Neutrophil (primary cell): ENCODE results near the gene PIK3CA.

Experiments
- H3K27ac ChIP-seq: fragments of 200-600 bp; sonication (generic); 2 replicates; pipeline ENCODE4 v1.5.1; 2016; ENCODE audit warnings: mild to moderate bottlenecking, moderate library complexity
- H3K27me3 ChIP-seq: fragments of 200-600 bp; sonication (generic); 2 replicates; pipeline ENCODE4 v1.6.0; 2016; ENCODE audit warnings: mild to moderate bottlenecking
- H3K36me3 ChIP-seq: fragments of 200-600 bp; sonication (generic); 2 replicates; pipeline ENCODE4 v1.5.1; 2017
- H3K4me1 ChIP-seq, 2 experiments: fragments of 200-600 bp in 1 of 2; sonication (generic) in 1 of 2; 1 replicate in 1 of 2; 2 replicates in 1 of 2; pipeline versions ENCODE4 v1.5.1 to v1.6.1; 2013 to 2016; ENCODE audit warnings: low read depth in 1 of 2, low read length in 1 of 2, mild to moderate bottlenecking in 1 of 2, moderate library complexity in 1 of 2; ENCODE audit not compliant: control insufficient read depth in 1 of 2, insufficient read depth in 1 of 2
- H3K4me3 ChIP-seq, 2 experiments: fragments of 200-600 bp in 1 of 2; sonication (generic) in 1 of 2; 1 replicate in 1 of 2; 2 replicates in 1 of 2; pipeline ENCODE4 v1.5.1; 2013 to 2016; ENCODE audit warnings: low read depth in 1 of 2, low read length in 1 of 2, mild to moderate bottlenecking in 1 of 2, moderate library complexity in 1 of 2
- H3K9me3 ChIP-seq: fragments of 200-600 bp; sonication (generic); 2 replicates; pipeline ENCODE4 v1.5.1; 2016
- TF ChIP-seq, protein P1 (sequence below): fragments of 200-600 bp; sonication (generic); IDR thresholded peaks from 2 replicates; pipeline ENCODE4 v1.5.1; 2016; ENCODE audit warnings: antibody characterized with exemption

PIK3CA gene

DNA sequence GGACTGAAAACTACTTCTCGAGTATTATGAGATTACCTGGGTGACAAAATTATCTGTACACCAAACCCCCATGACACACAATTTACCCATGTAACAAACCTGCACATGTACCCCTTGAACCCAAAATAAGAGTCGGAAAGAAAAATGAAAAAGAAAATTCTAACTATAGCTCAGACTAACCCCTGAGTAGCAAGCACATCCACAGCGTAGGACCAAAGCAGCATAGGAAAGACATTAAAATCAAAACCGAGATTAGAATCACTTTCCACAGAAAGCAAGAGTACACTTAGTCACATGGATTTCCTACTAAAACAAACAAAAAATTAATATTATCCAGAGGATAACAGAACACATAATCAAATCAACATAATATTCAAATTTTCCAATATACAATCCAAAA is 6.3 kb upstream of the PIK3CA start:
- Histone ChIP-seq H3K27me3 (peaks cover 8% of the 10 kb centered on the region), H3K27ac (no peak overlapping the region), H3K4me3 (no peak overlapping the region), H3K9me3 (no peaks in the 10 kb centered on the region), H3K4me1 (peaks cover 3 to 5% of the 10 kb centered on the region in 2 experiments), H3K36me3 (no peaks in the 10 kb centered on the region)
- TF ChIP-seq, protein P1, sequence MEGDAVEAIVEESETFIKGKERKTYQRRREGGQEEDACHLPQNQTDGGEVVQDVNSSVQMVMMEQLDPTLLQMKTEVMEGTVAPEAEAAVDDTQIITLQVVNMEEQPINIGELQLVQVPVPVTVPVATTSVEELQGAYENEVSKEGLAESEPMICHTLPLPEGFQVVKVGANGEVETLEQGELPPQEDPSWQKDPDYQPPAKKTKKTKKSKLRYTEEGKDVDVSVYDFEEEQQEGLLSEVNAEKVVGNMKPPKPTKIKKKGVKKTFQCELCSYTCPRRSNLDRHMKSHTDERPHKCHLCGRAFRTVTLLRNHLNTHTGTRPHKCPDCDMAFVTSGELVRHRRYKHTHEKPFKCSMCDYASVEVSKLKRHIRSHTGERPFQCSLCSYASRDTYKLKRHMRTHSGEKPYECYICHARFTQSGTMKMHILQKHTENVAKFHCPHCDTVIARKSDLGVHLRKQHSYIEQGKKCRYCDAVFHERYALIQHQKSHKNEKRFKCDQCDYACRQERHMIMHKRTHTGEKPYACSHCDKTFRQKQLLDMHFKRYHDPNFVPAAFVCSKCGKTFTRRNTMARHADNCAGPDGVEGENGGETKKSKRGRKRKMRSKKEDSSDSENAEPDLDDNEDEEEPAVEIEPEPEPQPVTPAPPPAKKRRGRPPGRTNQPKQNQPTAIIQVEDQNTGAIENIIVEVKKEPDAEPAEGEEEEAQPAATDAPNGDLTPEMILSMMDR: no peak

DNA sequence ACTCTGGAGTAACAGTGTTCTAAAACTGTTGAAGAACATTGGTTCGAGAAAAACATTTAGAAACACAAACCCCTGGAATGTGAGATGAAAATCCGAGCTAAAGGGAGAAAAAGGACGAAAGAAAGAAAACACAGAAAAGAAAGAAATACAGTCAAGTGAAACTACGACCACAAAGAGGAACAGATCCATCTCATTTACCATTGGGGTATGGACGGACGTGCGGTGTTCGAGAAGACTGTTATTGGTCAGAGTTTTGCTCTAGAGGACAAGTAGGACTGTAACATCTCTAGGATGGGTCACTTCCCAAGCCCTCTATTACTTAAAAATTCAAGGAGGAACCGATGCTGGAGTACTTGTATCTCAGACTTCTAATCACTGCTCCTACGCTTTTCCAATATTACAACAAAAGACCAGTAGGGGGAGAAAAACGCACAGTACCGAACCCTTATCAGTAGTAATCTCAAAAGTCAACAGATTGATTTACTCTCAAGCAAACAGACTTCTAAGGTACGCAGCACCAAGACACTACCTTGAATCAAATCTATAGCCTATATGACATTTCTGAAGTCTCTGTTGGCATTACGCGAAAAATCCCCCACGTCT is 1.1 kb upstream of the PIK3CA start:
- Histone ChIP-seq H3K4me1 (peaks cover 16 to 22% of the 10 kb centered on the region in 2 experiments), H3K9me3 (no peaks in the 10 kb centered on the region), H3K36me3 (no peaks in the 10 kb centered on the region), H3K27me3 (peaks cover 8% of the 10 kb centered on the region), H3K27ac (peak overlapping the region; percentile 97), H3K4me3 (peak overlapping the region; percentile 89 to 94)
- TF ChIP-seq, protein P1: peak; percentile 33

DNA sequence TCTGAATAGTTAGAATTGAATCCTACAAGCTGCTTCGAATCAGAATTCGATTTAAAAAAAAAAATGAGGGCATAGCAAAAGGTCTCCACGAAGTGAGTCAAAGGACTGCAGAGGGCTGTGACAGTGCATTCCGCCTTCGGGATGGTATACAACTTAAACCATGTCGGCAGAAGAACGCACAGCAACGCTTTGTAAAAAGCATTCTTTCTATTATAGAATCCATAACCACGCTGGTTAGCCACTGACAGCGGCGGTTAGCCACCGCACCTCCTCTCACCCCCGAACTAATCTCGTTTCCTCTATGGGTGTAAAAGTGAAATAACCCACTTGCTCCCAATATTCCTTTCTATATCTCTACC is 664 bp upstream of the PIK3CA start:
- no peaks in the 10 kb centered on the region for H3K36me3 ChIP-seq
- peak overlapping the region; percentile 89 to 94 for H3K4me3 ChIP-seq
- peaks cover 16 to 22% of the 10 kb centered on the region in 2 experiments for H3K4me1 ChIP-seq
- peaks cover 8% of the 10 kb centered on the region for H3K27me3 ChIP-seq
- no peaks in the 10 kb centered on the region for H3K9me3 ChIP-seq
- TF ChIP-seq, protein P1: no peak
- peak overlapping the region; percentile 97 for H3K27ac ChIP-seq

DNA sequence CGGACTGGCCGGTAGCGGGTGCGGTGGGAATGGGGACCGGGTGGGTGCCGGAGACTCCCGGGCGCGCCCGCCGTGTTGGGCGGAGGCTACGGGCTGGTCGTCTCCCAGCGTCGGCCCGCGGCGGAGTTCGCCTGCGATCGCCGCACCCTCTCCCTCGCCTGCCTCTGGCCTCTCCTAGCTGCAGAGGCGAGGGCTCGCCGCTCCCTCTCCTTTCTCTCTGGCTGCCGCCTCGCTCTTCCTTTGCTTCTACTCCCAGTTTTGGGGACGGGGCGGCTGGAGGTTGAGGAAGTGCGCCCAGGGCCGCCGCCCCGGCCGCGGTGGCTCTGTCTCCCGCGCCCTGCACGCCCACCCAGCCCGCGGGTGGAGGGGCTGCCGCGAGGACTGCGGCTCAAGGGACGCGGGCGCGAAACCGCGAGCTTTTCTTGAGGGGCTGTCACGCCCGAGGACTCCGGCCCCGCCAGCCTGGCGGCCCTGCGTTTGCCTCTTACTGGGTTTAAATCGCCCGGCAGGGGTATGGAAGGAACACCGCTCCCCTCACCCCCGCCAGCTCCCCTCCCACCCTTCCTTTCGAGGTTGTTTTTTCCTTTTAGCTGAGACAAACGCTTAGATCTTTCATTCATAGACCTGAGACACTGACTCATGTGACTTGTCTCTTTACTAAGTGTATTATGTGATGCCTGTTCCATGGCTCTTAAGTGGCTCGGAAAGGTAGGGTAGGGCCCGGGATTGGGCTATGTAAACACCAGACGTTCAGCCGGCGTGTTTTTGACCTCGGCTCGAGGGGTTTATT is 654 bp downstream of the PIK3CA start:
- peaks cover 16 to 22% of the 10 kb centered on the region in 2 experiments for H3K4me1 ChIP-seq
- TF ChIP-seq, protein P1: no peak

DNA sequence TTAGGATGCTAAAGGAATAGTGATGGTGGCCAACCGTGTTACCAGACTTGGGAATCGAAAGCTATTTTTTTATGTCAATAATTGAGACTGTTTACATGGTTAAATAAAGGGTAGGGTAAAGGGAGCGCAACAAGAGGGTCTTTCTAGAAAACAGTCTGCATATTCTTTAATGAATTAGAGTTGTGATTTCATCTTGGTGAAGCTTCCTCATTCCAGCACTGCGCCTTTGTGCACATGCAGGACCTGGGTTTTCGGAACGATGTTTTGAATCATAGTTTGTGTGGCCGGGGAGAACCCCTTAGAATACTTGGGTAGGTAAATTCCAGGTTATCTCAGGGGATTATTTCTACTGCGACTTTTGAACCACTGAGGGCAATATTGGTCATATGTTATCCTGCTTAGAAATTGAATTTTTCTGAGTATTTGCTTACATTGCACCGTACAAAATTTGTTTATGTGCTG is 1.3 kb downstream of the PIK3CA start:
- H3K4me3 ChIP-seq: peak overlapping the region; percentile 89 to 94
- no peaks in the 10 kb centered on the region for H3K27me3 ChIP-seq
- H3K36me3 ChIP-seq: no peaks in the 10 kb centered on the region
- H3K4me1 ChIP-seq: peaks cover 16 to 22% of the 10 kb centered on the region in 2 experiments
- peak overlapping the region; percentile 97 for H3K27ac ChIP-seq
- H3K9me3 ChIP-seq: no peaks in the 10 kb centered on the region
- TF ChIP-seq, protein P1: no peak

More for the DNA sequence above, 654 bp downstream of the PIK3CA start:
- Histone ChIP-seq H3K36me3 (no peaks in the 10 kb centered on the region), H3K9me3 (no peaks in the 10 kb centered on the region), H3K4me3 (peak overlapping the region; percentile 89 to 94), H3K27ac (peak overlapping the region; percentile 97), H3K27me3 (peaks cover under 1% of the 10 kb centered on the region)
